ENCODE results near the gene PRIM2.
"Not testable (repeated sequence)": the region's sequence is repeated elsewhere in the genome, so short reads cannot be mapped to it uniquely, and the experiment has no call there.

GRCh38 chr6:57419341-57419740, 101.9 kb downstream of the PRIM2 start:
- not testable (repeated sequence) for TF ChIP-seq RAD21 (IDR thresholded peaks at IDR 0.05; ENCODE audit: low read length); MXI1 (IDR thresholded peaks at IDR 0.05; ENCODE audit: borderline replicate concordance, low read depth, low read length); POLR2A (IDR thresholded peaks at IDR 0.05; ENCODE audit: low read depth, low read length); CHD1 (IDR thresholded peaks at IDR 0.05; ENCODE audit: low read depth, low read length); CEBPB (IDR thresholded peaks at IDR 0.05; ENCODE audit: low read depth, low read length); MAZ (IDR thresholded peaks at IDR 0.05; ENCODE audit: borderline replicate concordance, low read depth, low read length)
- TF ChIP-seq, protein P1, sequence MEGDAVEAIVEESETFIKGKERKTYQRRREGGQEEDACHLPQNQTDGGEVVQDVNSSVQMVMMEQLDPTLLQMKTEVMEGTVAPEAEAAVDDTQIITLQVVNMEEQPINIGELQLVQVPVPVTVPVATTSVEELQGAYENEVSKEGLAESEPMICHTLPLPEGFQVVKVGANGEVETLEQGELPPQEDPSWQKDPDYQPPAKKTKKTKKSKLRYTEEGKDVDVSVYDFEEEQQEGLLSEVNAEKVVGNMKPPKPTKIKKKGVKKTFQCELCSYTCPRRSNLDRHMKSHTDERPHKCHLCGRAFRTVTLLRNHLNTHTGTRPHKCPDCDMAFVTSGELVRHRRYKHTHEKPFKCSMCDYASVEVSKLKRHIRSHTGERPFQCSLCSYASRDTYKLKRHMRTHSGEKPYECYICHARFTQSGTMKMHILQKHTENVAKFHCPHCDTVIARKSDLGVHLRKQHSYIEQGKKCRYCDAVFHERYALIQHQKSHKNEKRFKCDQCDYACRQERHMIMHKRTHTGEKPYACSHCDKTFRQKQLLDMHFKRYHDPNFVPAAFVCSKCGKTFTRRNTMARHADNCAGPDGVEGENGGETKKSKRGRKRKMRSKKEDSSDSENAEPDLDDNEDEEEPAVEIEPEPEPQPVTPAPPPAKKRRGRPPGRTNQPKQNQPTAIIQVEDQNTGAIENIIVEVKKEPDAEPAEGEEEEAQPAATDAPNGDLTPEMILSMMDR (conservative IDR thresholded peaks at IDR 0.05; ENCODE audit: low read depth, low read length) = not testable (repeated sequence)
- TF ChIP-seq, protein P2, sequence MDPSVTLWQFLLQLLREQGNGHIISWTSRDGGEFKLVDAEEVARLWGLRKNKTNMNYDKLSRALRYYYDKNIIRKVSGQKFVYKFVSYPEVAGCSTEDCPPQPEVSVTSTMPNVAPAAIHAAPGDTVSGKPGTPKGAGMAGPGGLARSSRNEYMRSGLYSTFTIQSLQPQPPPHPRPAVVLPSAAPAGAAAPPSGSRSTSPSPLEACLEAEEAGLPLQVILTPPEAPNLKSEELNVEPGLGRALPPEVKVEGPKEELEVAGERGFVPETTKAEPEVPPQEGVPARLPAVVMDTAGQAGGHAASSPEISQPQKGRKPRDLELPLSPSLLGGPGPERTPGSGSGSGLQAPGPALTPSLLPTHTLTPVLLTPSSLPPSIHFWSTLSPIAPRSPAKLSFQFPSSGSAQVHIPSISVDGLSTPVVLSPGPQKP (IDR thresholded peaks at IDR 0.05; ENCODE audit: borderline replicate concordance, low read depth, low read length) = not testable (repeated sequence)

Measured in IMR-90 (cell line).